ENCODE data around the gene CISD1. TPM values are rescaled to one million over a fixed set of nuclear protein-coding genes. Genes with fewer than 3 reads are reported as not detected.

The CISD1 gene
- total RNA-seq, 1 donor = 31.5 TPM

DNA sequence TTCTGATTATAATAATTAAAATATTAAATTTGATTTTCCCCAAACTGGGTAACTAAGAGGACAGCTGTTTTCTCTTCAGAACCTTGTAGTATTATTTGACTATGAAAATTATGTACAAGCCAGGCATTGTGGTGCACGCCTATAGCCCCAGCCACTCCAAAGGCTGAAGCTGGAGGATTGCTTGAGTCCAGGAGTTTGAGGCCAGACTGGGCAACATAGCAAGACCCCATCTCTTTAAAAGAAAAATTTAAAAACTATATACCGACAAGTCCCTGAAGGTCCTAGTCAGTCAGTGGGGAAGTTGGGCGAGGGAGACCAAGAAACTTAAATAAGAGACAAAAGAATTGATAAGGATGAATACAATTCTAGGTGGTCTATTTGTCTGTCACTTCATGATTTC, 38.7 kb downstream of the CISD1 start:
- no peak overlapping the region for H3K4me3 ChIP-seq (ENCODE audit: insufficient read depth, low read length)
- no peaks in the 10 kb centered on the region for H4K20me1 ChIP-seq (ENCODE audit: insufficient read depth, low read length)
- TF ChIP-seq, protein P1, sequence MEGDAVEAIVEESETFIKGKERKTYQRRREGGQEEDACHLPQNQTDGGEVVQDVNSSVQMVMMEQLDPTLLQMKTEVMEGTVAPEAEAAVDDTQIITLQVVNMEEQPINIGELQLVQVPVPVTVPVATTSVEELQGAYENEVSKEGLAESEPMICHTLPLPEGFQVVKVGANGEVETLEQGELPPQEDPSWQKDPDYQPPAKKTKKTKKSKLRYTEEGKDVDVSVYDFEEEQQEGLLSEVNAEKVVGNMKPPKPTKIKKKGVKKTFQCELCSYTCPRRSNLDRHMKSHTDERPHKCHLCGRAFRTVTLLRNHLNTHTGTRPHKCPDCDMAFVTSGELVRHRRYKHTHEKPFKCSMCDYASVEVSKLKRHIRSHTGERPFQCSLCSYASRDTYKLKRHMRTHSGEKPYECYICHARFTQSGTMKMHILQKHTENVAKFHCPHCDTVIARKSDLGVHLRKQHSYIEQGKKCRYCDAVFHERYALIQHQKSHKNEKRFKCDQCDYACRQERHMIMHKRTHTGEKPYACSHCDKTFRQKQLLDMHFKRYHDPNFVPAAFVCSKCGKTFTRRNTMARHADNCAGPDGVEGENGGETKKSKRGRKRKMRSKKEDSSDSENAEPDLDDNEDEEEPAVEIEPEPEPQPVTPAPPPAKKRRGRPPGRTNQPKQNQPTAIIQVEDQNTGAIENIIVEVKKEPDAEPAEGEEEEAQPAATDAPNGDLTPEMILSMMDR (IDR thresholded peaks at IDR 0.05; ENCODE audit: extremely low read depth, low read depth, low read length) = no peak
- no peaks in the 10 kb centered on the region for H3K79me2 ChIP-seq (ENCODE audit: insufficient read depth, low read length)
- no peak overlapping the region for H3K4me2 ChIP-seq (ENCODE audit: insufficient read depth, low read length)
- no peak for DNase-seq (ENCODE audit: insufficient read length, low spot score, missing footprints)
- peaks cover 15% of the 10 kb centered on the region for H3K27me3 ChIP-seq (ENCODE audit: insufficient read depth, low read length)
- H3K27ac ChIP-seq (ENCODE audit: low read depth, low read length) = no peak overlapping the region
- H2AFZ ChIP-seq (ENCODE audit: low read length) = no peak overlapping the region
- H3K36me3 ChIP-seq (ENCODE audit: insufficient read depth, low read length) = no peaks in the 10 kb centered on the region
- no peaks in the 10 kb centered on the region for H3K9me3 ChIP-seq (ENCODE audit: low read depth, low read length)
- H3K4me1 ChIP-seq (ENCODE audit: insufficient read depth, low read length) = no peaks in the 10 kb centered on the region

DNA sequence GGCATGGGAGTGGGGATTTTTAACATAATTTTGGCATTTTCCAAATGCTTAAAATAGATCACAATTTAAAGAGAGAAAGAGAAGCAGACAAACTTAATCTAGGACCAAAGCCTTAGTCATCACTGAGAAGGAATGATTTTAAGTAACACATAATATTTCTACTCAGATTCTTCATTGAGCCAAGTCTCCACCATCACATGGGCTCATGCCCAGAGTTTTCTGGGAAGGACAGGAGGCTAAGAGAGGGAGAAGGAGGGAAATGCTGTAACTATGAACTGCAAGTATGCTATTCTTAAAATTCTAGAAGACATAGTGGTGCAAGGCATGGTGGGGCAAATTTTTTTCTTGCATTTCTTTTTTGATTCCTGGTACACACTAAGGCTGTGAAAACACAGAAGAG, 42.1 kb downstream of the CISD1 start:
- H3K36me3 ChIP-seq (ENCODE audit: insufficient read depth, low read length) = no peaks in the 10 kb centered on the region
- no peak overlapping the region for H2AFZ ChIP-seq (ENCODE audit: low read length)
- H3K4me1 ChIP-seq (ENCODE audit: insufficient read depth, low read length) = no peaks in the 10 kb centered on the region
- no peaks in the 10 kb centered on the region for H3K79me2 ChIP-seq (ENCODE audit: insufficient read depth, low read length)
- TF ChIP-seq, protein P1 (IDR thresholded peaks at IDR 0.05; ENCODE audit: extremely low read depth, low read depth, low read length) = no peak
- H3K27ac ChIP-seq (ENCODE audit: low read depth, low read length) = no peak overlapping the region
- H3K9me3 ChIP-seq (ENCODE audit: low read depth, low read length) = no peaks in the 10 kb centered on the region
- H3K27me3 ChIP-seq (ENCODE audit: insufficient read depth, low read length) = peaks cover 16% of the 10 kb centered on the region
- H4K20me1 ChIP-seq (ENCODE audit: insufficient read depth, low read length) = no peaks in the 10 kb centered on the region
- H3K4me2 ChIP-seq (ENCODE audit: insufficient read depth, low read length) = no peak overlapping the region
- no peak overlapping the region for H3K4me3 ChIP-seq (ENCODE audit: insufficient read depth, low read length)
- no peak for DNase-seq (ENCODE audit: insufficient read length, low spot score, missing footprints)

DNA sequence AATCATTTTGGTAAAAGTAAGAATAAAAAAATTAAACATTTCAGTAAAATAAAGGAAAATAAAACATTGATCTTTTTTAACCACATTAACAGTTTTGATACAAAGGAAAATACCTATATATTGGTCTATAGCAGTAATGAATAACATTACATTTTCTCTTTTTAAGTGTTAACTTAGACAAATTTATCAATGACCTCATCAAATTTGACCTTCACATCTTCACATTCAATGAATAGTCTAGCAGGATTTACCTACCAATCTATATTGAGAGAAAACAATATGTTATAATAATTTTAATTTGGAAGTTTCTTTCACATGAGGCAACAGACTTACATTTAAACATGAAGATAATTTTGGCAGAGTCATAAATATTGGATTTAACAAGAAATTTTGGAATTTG, 47.9 kb downstream of the CISD1 start:
- no peak for DNase-seq (ENCODE audit: insufficient read length, low spot score, missing footprints)
- no peaks in the 10 kb centered on the region for H3K36me3 ChIP-seq (ENCODE audit: insufficient read depth, low read length)
- no peaks in the 10 kb centered on the region for H3K4me1 ChIP-seq (ENCODE audit: insufficient read depth, low read length)
- TF ChIP-seq, protein P1 (IDR thresholded peaks at IDR 0.05; ENCODE audit: extremely low read depth, low read depth, low read length) = no peak
- no peak overlapping the region for H3K4me3 ChIP-seq (ENCODE audit: insufficient read depth, low read length)
- H3K27ac ChIP-seq (ENCODE audit: low read depth, low read length) = no peak overlapping the region
- H2AFZ ChIP-seq (ENCODE audit: low read length) = no peak overlapping the region
- H3K27me3 ChIP-seq (ENCODE audit: insufficient read depth, low read length) = peaks cover 6% of the 10 kb centered on the region
- no peaks in the 10 kb centered on the region for H3K79me2 ChIP-seq (ENCODE audit: insufficient read depth, low read length)
- H3K9me3 ChIP-seq (ENCODE audit: low read depth, low read length) = no peaks in the 10 kb centered on the region
- no peaks in the 10 kb centered on the region for H4K20me1 ChIP-seq (ENCODE audit: insufficient read depth, low read length)
- no peak overlapping the region for H3K4me2 ChIP-seq (ENCODE audit: insufficient read depth, low read length)

DNA sequence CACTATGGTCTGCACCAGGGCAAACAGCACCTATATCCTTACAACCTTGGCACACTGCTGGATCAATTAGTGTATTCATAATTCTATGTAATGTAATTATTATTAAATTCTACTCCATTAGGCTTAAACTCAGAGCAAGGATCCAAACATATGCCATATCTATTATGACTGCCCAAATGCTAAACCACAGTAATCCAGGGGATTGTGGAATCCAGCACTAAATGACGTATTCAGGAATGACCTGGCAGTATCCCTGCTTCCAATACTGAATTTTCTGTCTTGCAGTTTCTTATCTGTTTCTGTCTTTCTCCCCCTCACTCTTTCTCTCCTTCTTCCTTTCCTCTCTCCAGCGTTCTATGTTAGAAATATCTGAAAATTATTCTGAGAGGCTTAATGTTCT, 49.4 kb downstream of the CISD1 start:
- no peaks in the 10 kb centered on the region for H3K36me3 ChIP-seq (ENCODE audit: insufficient read depth, low read length)
- no peaks in the 10 kb centered on the region for H3K79me2 ChIP-seq (ENCODE audit: insufficient read depth, low read length)
- peaks cover 6% of the 10 kb centered on the region for H3K27me3 ChIP-seq (ENCODE audit: insufficient read depth, low read length)
- no peaks in the 10 kb centered on the region for H3K9me3 ChIP-seq (ENCODE audit: low read depth, low read length)
- H3K27ac ChIP-seq (ENCODE audit: low read depth, low read length) = no peak overlapping the region
- TF ChIP-seq, protein P1 (IDR thresholded peaks at IDR 0.05; ENCODE audit: extremely low read depth, low read depth, low read length) = no peak
- peaks cover 5% of the 10 kb centered on the region for H3K4me1 ChIP-seq (ENCODE audit: insufficient read depth, low read length)
- no peaks in the 10 kb centered on the region for H4K20me1 ChIP-seq (ENCODE audit: insufficient read depth, low read length)
- H3K4me2 ChIP-seq (ENCODE audit: insufficient read depth, low read length) = peak overlapping the region; percentile 41
- DNase-seq (ENCODE audit: insufficient read length, low spot score, missing footprints) = no peak
- no peak overlapping the region for H3K4me3 ChIP-seq (ENCODE audit: insufficient read depth, low read length)
- H2AFZ ChIP-seq (ENCODE audit: low read length) = peak overlapping the region; percentile 40
